Measurements from ENCODE around the gene RAB3GAP1.

DNA sequence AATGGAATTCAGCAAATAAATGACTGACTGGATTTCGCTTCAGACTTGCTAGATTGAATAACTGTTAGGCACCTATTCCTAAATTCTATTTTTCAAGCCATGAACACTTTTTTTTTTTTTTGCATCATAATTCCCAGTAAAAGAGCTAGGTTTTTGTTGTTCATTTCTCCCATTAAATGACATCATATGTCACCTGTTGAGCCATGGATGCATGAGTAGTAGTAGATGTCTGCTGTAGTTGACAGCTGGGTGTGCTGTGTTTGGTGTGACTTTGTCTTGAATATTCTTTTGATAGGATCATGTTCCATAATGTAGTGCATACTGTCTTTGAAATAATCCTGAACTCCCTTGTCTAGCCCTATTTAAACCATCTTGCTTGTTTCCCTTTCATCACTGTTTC, 115.2 kb downstream of the RAB3GAP1 start:
- TF ChIP-seq, protein P1, sequence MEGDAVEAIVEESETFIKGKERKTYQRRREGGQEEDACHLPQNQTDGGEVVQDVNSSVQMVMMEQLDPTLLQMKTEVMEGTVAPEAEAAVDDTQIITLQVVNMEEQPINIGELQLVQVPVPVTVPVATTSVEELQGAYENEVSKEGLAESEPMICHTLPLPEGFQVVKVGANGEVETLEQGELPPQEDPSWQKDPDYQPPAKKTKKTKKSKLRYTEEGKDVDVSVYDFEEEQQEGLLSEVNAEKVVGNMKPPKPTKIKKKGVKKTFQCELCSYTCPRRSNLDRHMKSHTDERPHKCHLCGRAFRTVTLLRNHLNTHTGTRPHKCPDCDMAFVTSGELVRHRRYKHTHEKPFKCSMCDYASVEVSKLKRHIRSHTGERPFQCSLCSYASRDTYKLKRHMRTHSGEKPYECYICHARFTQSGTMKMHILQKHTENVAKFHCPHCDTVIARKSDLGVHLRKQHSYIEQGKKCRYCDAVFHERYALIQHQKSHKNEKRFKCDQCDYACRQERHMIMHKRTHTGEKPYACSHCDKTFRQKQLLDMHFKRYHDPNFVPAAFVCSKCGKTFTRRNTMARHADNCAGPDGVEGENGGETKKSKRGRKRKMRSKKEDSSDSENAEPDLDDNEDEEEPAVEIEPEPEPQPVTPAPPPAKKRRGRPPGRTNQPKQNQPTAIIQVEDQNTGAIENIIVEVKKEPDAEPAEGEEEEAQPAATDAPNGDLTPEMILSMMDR (IDR thresholded peaks at IDR 0.05), result no peak
- TF ChIP-seq POLR2A (IDR thresholded peaks at IDR 0.05; ENCODE audit: low read depth), result no peak

All from esophagus muscularis mucosa (tissue), 3 donors.